ENCODE data around the gene UCHL5.

UCHL5 gene

GRCh38 chr1:193013707-193014106 is 45.5 kb downstream of the UCHL5 start:
- Histone ChIP-seq H3K27me3 (ENCODE audit: insufficient read depth, poor library complexity, severe bottlenecking) (no peaks in the 10 kb centered on the region), H3K27ac (replicated peaks) (no peak overlapping the region), H3K4me3 (replicated peaks; ENCODE audit: insufficient read depth, low read length) (no peak overlapping the region)
- no peak for TF ChIP-seq POLR2AphosphoS5 (IDR thresholded peaks at IDR 0.05; ENCODE audit: low read depth)
- no peak for TF ChIP-seq REST (IDR thresholded peaks at IDR 0.05; ENCODE audit: insufficient replicate concordance, low read depth)
- TF ChIP-seq GABPA (IDR thresholded peaks at IDR 0.05; ENCODE audit: low read depth), result no peak
- TF ChIP-seq SPI1 (IDR thresholded peaks at IDR 0.05; ENCODE audit: borderline replicate concordance, low read depth), result no peak
- TF ChIP-seq CTCF (IDR thresholded peaks at IDR 0.05; ENCODE audit: insufficient read depth, low read length), result no peak
- DNase-seq (ENCODE audit: low read depth in 1 of 2, low spot score in 1 of 2), result no peak

GRCh38 chr1:193013005-193013404 is 46.2 kb downstream of the UCHL5 start:
- H3K4me3 ChIP-seq (replicated peaks; ENCODE audit: insufficient read depth, low read length), result no peak overlapping the region
- TF ChIP-seq SPI1 (IDR thresholded peaks at IDR 0.05; ENCODE audit: borderline replicate concordance, low read depth), result no peak
- TF ChIP-seq CTCF (IDR thresholded peaks at IDR 0.05; ENCODE audit: insufficient read depth, low read length), result no peak
- TF ChIP-seq POLR2AphosphoS5 (IDR thresholded peaks at IDR 0.05; ENCODE audit: low read depth), result no peak
- TF ChIP-seq REST (IDR thresholded peaks at IDR 0.05; ENCODE audit: insufficient replicate concordance, low read depth), result no peak
- TF ChIP-seq GABPA (IDR thresholded peaks at IDR 0.05; ENCODE audit: low read depth), result no peak
- no peak for DNase-seq (ENCODE audit: low read depth in 1 of 2, low spot score in 1 of 2)

GRCh38 chr1:193011406-193011805 is 47.8 kb downstream of the UCHL5 start:
- no peak overlapping the region for H3K4me3 ChIP-seq (replicated peaks; ENCODE audit: insufficient read depth, low read length)
- H3K27ac ChIP-seq (replicated peaks), result no peak overlapping the region
- H3K27me3 ChIP-seq (ENCODE audit: insufficient read depth, poor library complexity, severe bottlenecking), result no peaks in the 10 kb centered on the region
- DNase-seq (ENCODE audit: low read depth in 1 of 2, low spot score in 1 of 2), result no peak
- TF ChIP-seq REST (IDR thresholded peaks at IDR 0.05; ENCODE audit: insufficient replicate concordance, low read depth) (no peak), CTCF (IDR thresholded peaks at IDR 0.05; ENCODE audit: insufficient read depth, low read length) (no peak)

More at GRCh38 chr1:193013005-193013404, 46.2 kb downstream of the UCHL5 start:
- Histone ChIP-seq H3K27ac (replicated peaks) (no peak overlapping the region), H3K27me3 (ENCODE audit: insufficient read depth, poor library complexity, severe bottlenecking) (no peaks in the 10 kb centered on the region)
